ENCODE results near the gene SP9.

SP9 gene

GRCh38 chr2:174334781-174335251 is at the start of gene SP9:
Gene SP9 (plus strand): TSS chr2:174334954. CDS start chr2:174335093, 139 bp downstream.
- H3K4me3 ChIP-seq (ENCODE audit: low read depth, low read length): peak within 1 kb of the TSS; percentile 46
- TF ChIP-seq CTCF (IDR thresholded peaks at IDR 0.05; ENCODE audit: borderline replicate concordance, insufficient read depth, low read depth, low read length): no peak

GRCh38 chr2:174286172-174286571 is 48.6 kb upstream of the SP9 start:
- H3K4me3 ChIP-seq (ENCODE audit: low read depth, low read length): no peak overlapping the region
- TF ChIP-seq CTCF (IDR thresholded peaks at IDR 0.05; ENCODE audit: borderline replicate concordance, insufficient read depth, low read depth, low read length): no peak

GRCh38 chr2:174292908-174293307 is 41.8 kb upstream of the SP9 start:
- TF ChIP-seq CTCF (IDR thresholded peaks at IDR 0.05; ENCODE audit: borderline replicate concordance, insufficient read depth, low read depth, low read length): no peak
- H3K4me3 ChIP-seq (ENCODE audit: low read depth, low read length): no peak overlapping the region

GRCh38 chr2:174300114-174300513 is 34.6 kb upstream of the SP9 start:
- H3K4me3 ChIP-seq (ENCODE audit: low read depth, low read length): no peak overlapping the region
- no peak for TF ChIP-seq CTCF (IDR thresholded peaks at IDR 0.05; ENCODE audit: borderline replicate concordance, insufficient read depth, low read depth, low read length)

GRCh38 chr2:174312581-174313234 is 22.0 kb upstream of the SP9 start:
- no peak overlapping the region for H3K4me3 ChIP-seq (ENCODE audit: low read depth, low read length)

GRCh38 chr2:174322149-174322548 is 12.6 kb upstream of the SP9 start:
- H3K4me3 ChIP-seq (ENCODE audit: low read depth, low read length): no peak overlapping the region
- TF ChIP-seq CTCF (IDR thresholded peaks at IDR 0.05; ENCODE audit: borderline replicate concordance, insufficient read depth, low read depth, low read length): no peak

More at GRCh38 chr2:174312581-174313234, 22.0 kb upstream of the SP9 start:
- TF ChIP-seq CTCF (IDR thresholded peaks at IDR 0.05; ENCODE audit: borderline replicate concordance, insufficient read depth, low read depth, low read length): no peak

GRCh38 chr2:174322746-174323145 is 12.0 kb upstream of the SP9 start:
- no peak for TF ChIP-seq CTCF (IDR thresholded peaks at IDR 0.05; ENCODE audit: borderline replicate concordance, insufficient read depth, low read depth, low read length)
- H3K4me3 ChIP-seq (ENCODE audit: low read depth, low read length): no peak overlapping the region
